A673 (cell line): ENCODE measurements around the gene SERPINB10. TPM values are rescaled to one million over a fixed set of nuclear protein-coding genes. Genes with fewer than 3 reads are reported as not detected.

Experiments used
- BruUV-seq: library from RNA; stranded (reverse); fragments of 400-500 nt; replicated peaks from 2 replicates; lab custom pipeline; 2021; lab: Mats Ljungman, UMichigan
- CTCF ChIA-PET: fragments of 300-600 bp; sonication (Branson Sonifier 250); formaldehyde crosslinking; loops from one replicate; lab custom pipeline; 2022; ENCODE audit warnings: antibody characterized with exemption; lab: Charles Lee
- POLR2A ChIA-PET: fragments of 300-600 bp; sonication (Branson Sonifier 250); formaldehyde crosslinking; loops from one replicate; lab custom pipeline; 2022; ENCODE audit warnings: antibody characterized with exemption; ENCODE audit not compliant: low non-redundant PET; lab: Charles Lee
- DNase-seq: peaks from one replicate; pipeline ENCODE4 v3.0.0-alpha.2; 2015; ENCODE audit warnings: low spot score
- H3K27ac ChIP-seq: fragments of 200-600 bp; sonication (generic); 2 replicates; pipeline ENCODE4 v1.5.1; 2016; ENCODE audit warnings: mixed run types, low read depth, mild to moderate bottlenecking, mixed read lengths, antibody characterized with exemption, low read length; ENCODE audit not compliant: poor library complexity, severe bottlenecking
- H3K27me3 ChIP-seq: fragments of 200-600 bp; sonication (generic); replicated peaks from 2 replicates; pipeline ENCODE4 v1.6.1; 2017; ENCODE audit warnings: mixed run types, low read depth, mild to moderate bottlenecking, mixed read lengths, antibody characterized with exemption, low read length; ENCODE audit not compliant: insufficient read depth, poor library complexity
- H3K36me3 ChIP-seq: fragments of 200-600 bp; sonication (generic); 2 replicates; pipeline ENCODE4 v1.6.1; 2016; ENCODE audit warnings: mixed run types, mild to moderate bottlenecking, mixed read lengths, antibody characterized with exemption, low read length; ENCODE audit not compliant: insufficient read depth, poor library complexity, severe bottlenecking
- H3K4me1 ChIP-seq: fragments of 200-600 bp; sonication (generic); 2 replicates; pipeline ENCODE4 v1.6.1; 2017; ENCODE audit warnings: mixed run types, mild to moderate bottlenecking, mixed read lengths, antibody characterized with exemption, low read length; ENCODE audit not compliant: insufficient read depth, poor library complexity, severe bottlenecking
- H3K4me3 ChIP-seq: fragments of 200-600 bp; sonication (generic); 2 replicates; pipeline ENCODE4 v1.5.1; 2016; ENCODE audit warnings: low read depth, mixed run types, mild to moderate bottlenecking, mixed read lengths, low read length; ENCODE audit not compliant: poor library complexity, severe bottlenecking
- H3K9me3 ChIP-seq: fragments of 200-600 bp; sonication (generic); 2 replicates; pipeline ENCODE4 v1.6.1; 2016; ENCODE audit warnings: mixed run types, low read depth, mild to moderate bottlenecking, mixed read lengths, antibody characterized with exemption, low read length; ENCODE audit not compliant: poor library complexity, severe bottlenecking
- EZH2 ChIP-seq: fragments of 200-600 bp; sonication (generic); IDR thresholded peaks from 2 replicates; pipeline ENCODE4 v1.6.1; 2017; ENCODE audit warnings: borderline replicate concordance, low read depth, mild to moderate bottlenecking, mixed read lengths, antibody characterized with exemption, low read length; ENCODE audit not compliant: poor library complexity, severe bottlenecking
- intact Hi-C: fragments of 100-400 bp; cut with micrococcal nuclease; formaldehyde crosslinking; loops from one replicate; pipeline ENCODE4 v1.10.0; 2022; ENCODE audit not compliant: unreplicated experiment
- total RNA-seq: library from RNA; stranded (reverse); gene quantifications from 2 replicates; pipeline ENCODE4 v1.2.3, GENCODE V29; 2021
- TF ChIP-seq, protein P1 (sequence below): fragments of 300-800, 200-600 bp; sonication (generic); conservative IDR thresholded peaks from 2 replicates; pipeline ENCODE4 v1.5.1; 2017; ENCODE audit warnings: low read depth, mild to moderate bottlenecking, antibody characterized with exemption, low read length, moderate library complexity, mixed read lengths

Gene SERPINB10
- total RNA-seq, 1 experiment from 2014 or later: not detected

DNA sequence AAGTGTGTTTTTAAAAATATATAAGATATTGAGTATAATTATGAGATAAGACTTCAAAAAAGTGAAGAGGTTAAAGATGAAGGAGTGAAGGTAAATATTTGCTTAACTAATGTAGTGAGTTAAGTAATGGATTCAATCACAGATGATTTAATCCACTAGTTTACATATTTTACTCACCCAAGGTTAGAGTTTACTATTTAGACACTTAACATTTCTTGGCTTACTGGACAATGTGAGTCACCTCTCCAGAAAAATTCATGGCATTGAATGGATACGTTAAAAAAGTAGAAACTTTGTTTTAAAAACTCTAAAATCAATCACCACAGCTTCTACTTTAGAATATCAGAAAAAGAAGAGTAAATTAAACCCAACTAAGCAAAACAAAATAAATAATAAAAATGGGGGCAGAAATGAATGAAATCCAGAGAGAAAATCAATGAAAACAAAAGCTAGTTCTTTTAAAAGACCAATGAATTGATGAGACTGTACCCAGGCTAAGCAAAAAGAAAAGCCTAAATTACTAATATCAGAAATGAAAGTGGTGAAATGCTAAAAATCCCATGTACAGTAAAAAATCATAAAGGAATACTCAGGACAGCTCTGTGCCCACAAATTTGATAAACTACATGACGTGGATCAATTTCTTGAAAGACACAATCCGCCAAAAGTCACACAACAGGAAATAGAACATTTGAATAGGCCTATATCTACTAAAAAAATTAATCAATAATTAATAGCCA, 39.5 kb downstream of the SERPINB10 start:
- ChIA-PET POLR2A (no interaction called here), CTCF (no interaction called here)
- H3K4me3 ChIP-seq: no peak overlapping the region
- no peak for DNase-seq
- H3K4me1 ChIP-seq: peaks cover 6% of the 10 kb centered on the region
- no peaks in the 10 kb centered on the region for H3K9me3 ChIP-seq
- no TSS peak for BruUV-seq
- H3K36me3 ChIP-seq: no peaks in the 10 kb centered on the region
- no peaks in the 10 kb centered on the region for H3K27me3 ChIP-seq
- intact Hi-C loops: no loop called here
- H3K27ac ChIP-seq: no peak overlapping the region
- TF ChIP-seq EZH2: no peak
- TF ChIP-seq, protein P1, sequence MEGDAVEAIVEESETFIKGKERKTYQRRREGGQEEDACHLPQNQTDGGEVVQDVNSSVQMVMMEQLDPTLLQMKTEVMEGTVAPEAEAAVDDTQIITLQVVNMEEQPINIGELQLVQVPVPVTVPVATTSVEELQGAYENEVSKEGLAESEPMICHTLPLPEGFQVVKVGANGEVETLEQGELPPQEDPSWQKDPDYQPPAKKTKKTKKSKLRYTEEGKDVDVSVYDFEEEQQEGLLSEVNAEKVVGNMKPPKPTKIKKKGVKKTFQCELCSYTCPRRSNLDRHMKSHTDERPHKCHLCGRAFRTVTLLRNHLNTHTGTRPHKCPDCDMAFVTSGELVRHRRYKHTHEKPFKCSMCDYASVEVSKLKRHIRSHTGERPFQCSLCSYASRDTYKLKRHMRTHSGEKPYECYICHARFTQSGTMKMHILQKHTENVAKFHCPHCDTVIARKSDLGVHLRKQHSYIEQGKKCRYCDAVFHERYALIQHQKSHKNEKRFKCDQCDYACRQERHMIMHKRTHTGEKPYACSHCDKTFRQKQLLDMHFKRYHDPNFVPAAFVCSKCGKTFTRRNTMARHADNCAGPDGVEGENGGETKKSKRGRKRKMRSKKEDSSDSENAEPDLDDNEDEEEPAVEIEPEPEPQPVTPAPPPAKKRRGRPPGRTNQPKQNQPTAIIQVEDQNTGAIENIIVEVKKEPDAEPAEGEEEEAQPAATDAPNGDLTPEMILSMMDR: no peak

DNA sequence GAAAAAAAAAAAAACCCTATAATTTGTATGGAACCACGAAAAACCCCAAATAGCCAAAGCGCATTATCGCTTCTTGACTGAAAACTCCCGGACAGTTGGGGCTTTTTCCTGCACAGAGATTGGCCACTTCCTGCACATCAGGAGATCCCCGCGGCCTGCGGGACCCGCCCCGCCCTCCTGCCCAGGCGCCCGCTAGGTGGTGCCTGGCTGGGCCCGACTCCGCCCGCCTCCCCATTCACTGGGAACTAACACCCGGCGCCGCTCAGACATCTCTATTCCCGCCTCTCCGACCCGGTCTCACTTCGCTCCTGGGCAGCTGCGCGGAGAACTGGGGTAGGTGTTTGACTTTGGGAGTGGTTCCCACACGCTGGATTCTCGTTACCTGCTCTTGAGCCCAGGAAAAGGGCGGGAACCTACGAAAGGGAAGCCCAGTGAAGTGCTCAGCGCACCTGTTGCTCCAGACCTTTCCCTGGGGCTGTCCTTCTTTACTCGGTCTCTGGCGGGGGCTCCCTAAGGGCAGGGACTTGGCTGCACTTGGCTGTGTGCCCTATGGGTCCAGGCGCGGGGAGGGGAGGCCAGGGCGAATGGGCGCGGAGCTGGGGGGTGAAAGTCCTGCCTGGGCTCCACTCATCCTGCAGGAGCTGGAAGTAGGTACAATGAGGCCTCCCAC, 41.4 kb downstream of the SERPINB10 start, which contains the start of gene HMSD:
HMSD (plus strand) TSS at position 234 of the 670 bp plus-strand sequence. CDS start 4,155 bp downstream, outside the sequence.
- H3K4me3 ChIP-seq: peak within 1 kb of the TSS; percentile 67
- H3K4me1 ChIP-seq: peaks cover 10% of the 10 kb centered on the region
- TF ChIP-seq, protein P1: peak; percentile 58
- no peak for TF ChIP-seq EZH2
- TSS peak; percentile 74 for BruUV-seq
- H3K27ac ChIP-seq: peak within 1 kb of the TSS; percentile 86
- H3K27me3 ChIP-seq: no peaks in the 10 kb centered on the region
- ChIA-PET POLR2A (no interaction called here), CTCF (no interaction called here)
- no peaks in the 10 kb centered on the region for H3K9me3 ChIP-seq
- intact Hi-C loops: loop anchor here (2.0 kb wide), 1 partner anchor 14 kb away; no protein-coding TSS in a partner anchor
- DNase-seq: peak; percentile 88
- H3K36me3 ChIP-seq: peaks cover 1% of the 10 kb centered on the region

DNA sequence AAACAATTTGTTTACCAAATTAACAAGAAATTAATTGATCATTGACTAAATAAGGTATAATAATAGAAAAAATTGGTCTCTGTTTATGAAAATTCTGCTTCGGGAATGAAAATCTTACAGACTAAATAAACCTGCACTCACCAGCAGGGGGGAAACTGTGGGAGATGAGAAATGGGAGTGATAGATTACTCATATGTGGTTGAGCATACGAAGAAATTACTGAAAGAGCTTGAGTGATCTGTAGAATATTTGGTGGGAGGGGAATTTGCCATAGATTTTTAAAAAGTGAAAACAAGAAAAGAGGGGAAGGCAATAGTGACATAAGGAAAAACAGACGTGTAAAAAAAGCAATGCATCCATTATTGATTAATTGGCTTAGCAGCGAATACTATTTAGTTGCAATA, 43.5 kb downstream of the SERPINB10 start:
- Histone ChIP-seq H3K9me3 (no peaks in the 10 kb centered on the region), H3K27me3 (no peaks in the 10 kb centered on the region), H3K27ac (no peak overlapping the region), H3K4me3 (peak overlapping the region; percentile 67), H3K4me1 (peaks cover 10% of the 10 kb centered on the region), H3K36me3 (peaks cover 17% of the 10 kb centered on the region)
- BruUV-seq: no TSS peak
- DNase-seq: peak; percentile 66
- ChIA-PET POLR2A (no interaction called here), CTCF (interaction anchor here (0.8 to 1.0 kb wide), 2 partner anchors 12 to 13 kb away, joined by 3 to 5 read pairs; no protein-coding TSS in a partner anchor)
- intact Hi-C loops: no loop called here
- TF ChIP-seq, protein P1: peak; percentile 46
- TF ChIP-seq EZH2: no peak
